A549 (cell line): ENCODE measurements around the gene LARGE1. TPM values are rescaled to one million over a fixed set of nuclear protein-coding genes. Genes with fewer than 3 reads are reported as not detected.

Source experiments
- ATAC-seq, 2 experiments: fragments of 200-7000 bp in 1 of 2; fragments of >200 bp in 1 of 2; cut with Nextera tagmentation in 1 of 2; cut with Tn5 transposase in 1 of 2; 3 replicates each; pipeline versions ENCODE4 v1.8.0 to v1.9.1; 2018 to 2020; ENCODE audit warnings: mild to moderate bottlenecking in 1 of 2, moderate library complexity in 1 of 2
- CTCF ChIA-PET: fragments of 300-600 bp; sonication (Branson Sonifier 250); formaldehyde crosslinking; extraction: SDS; loops from one replicate; lab custom pipeline; 2021; ENCODE audit warnings: antibody characterized with exemption, inconsistent platforms; lab: Yijun Ruan, JAX
- POLR2A ChIA-PET: fragments of 350-600 bp; formaldehyde crosslinking; extraction: SDS; loops from one replicate; lab custom pipeline; 2021; ENCODE audit warnings: antibody characterized with exemption, inconsistent platforms; lab: Yijun Ruan, JAX
- DNase-seq, 2 experiments: peaks; one replicate each; pipeline versions ENCODE4 v3.0.0 to v3.0.0-alpha.2; 2011 to 2016; ENCODE audit warnings: low read depth in 1 of 2, low spot score in 1 of 2
- FAIRE-seq: peaks from 2 replicates; lab custom pipeline; 2011; peaks lifted over from hg19 to GRCh38; lab: Jason Lieb, UNC
- H3K27ac ChIP-seq, 2 experiments: fragments of >200 bp; sonication (Bioruptor Twin); formaldehyde crosslinking; 3 replicates each; pipeline ENCODE4 v1.5.1; 2016 to 2017
- H3K4me1 ChIP-seq: fragments of >200 bp; sonication (Bioruptor Twin); formaldehyde crosslinking; 3 replicates; pipeline ENCODE4 v1.6.1; 2016
- H3K4me2 ChIP-seq: fragments of >200 bp; sonication (Bioruptor Twin); formaldehyde crosslinking; 3 replicates; pipeline ENCODE4 v1.6.1; 2016
- H3K4me3 ChIP-seq: fragments of >200 bp; sonication (Bioruptor Twin); formaldehyde crosslinking; 3 replicates; pipeline ENCODE4 v1.5.1; 2016
- H3K9me3 ChIP-seq: fragments of >200 bp; sonication (Bioruptor Twin); formaldehyde crosslinking; 3 replicates; pipeline ENCODE4 v1.6.1; 2016
- CBX2 ChIP-seq: fragments of 200-600 bp; sonication (generic); IDR thresholded peaks from 2 replicates; pipeline ENCODE4 v1.6.1; 2016; ENCODE audit warnings: low read depth, mild to moderate bottlenecking, borderline replicate concordance
- CBX8 ChIP-seq: fragments of 200-600 bp; sonication (generic); IDR thresholded peaks from 2 replicates; pipeline ENCODE4 v1.6.1; 2016
- CEBPB ChIP-seq, 2 experiments: fragments of >200 bp in 1 of 2; sonication (Bioruptor Twin) in 1 of 2; formaldehyde crosslinking in 1 of 2; IDR thresholded peaks; 2 replicates each; pipeline ENCODE4 v1.6.1; 2012 to 2016
- CHD2 ChIP-seq: fragments of 150-350 bp; IDR thresholded peaks from 2 replicates; pipeline ENCODE4 v1.6.1; 2014; ENCODE audit warnings: low read length; ENCODE audit not compliant: partially characterized antibody
- CHD4 ChIP-seq: fragments of 200-600 bp; sonication (generic); IDR thresholded peaks from 2 replicates; pipeline ENCODE4 v1.6.1; 2016; ENCODE audit warnings: antibody characterized with exemption, mild to moderate bottlenecking, borderline replicate concordance
- EHMT2 ChIP-seq: fragments of 200-600 bp; sonication (generic); IDR thresholded peaks from 2 replicates; pipeline ENCODE4 v1.6.1; 2016; ENCODE audit warnings: antibody characterized with exemption, low read depth, mild to moderate bottlenecking, moderate library complexity
- FOSB ChIP-seq: fragments of 250-450 bp; sonication (Bioruptor Pico); IDR thresholded peaks from 2 replicates; pipeline ENCODE4 v1.5.0; 2020; ENCODE audit warnings: mild to moderate bottlenecking, moderate library complexity
- FOSL2 ChIP-seq, 2 experiments: fragments of 450-650 bp in 1 of 2; fragments of >200 bp in 1 of 2; sonication (Bioruptor Twin) in 1 of 2; formaldehyde crosslinking; IDR thresholded peaks; 2 replicates each; pipeline versions ENCODE4 v1.5.0 to v1.6.1; 2016 to 2020; ENCODE audit warnings: mild to moderate bottlenecking in 1 of 2, moderate library complexity in 1 of 2
- FOXS1 ChIP-seq: fragments of 250-450 bp; sonication (Bioruptor Pico); IDR thresholded peaks from 2 replicates; pipeline ENCODE4 v1.5.0; 2020; ENCODE audit warnings: mild to moderate bottlenecking, moderate library complexity
- GATA3 ChIP-seq: IDR thresholded peaks from 2 replicates; pipeline ENCODE4 v1.6.1; 2012; ENCODE audit warnings: borderline replicate concordance
- HEYL ChIP-seq: fragments of 250-450 bp; sonication (Bioruptor Pico); IDR thresholded peaks from 2 replicates; pipeline ENCODE4 v1.8.0; 2021; ENCODE audit warnings: mild to moderate bottlenecking, moderate library complexity
- HOXB13 ChIP-seq: fragments of 250-450 bp; sonication (Bioruptor Pico); IDR thresholded peaks from 2 replicates; pipeline ENCODE4 v1.5.0; 2020; ENCODE audit warnings: low read depth, mild to moderate bottlenecking, moderate library complexity
- HOXB5 ChIP-seq: fragments of 250-450 bp; sonication (Bioruptor Pico); IDR thresholded peaks from 2 replicates; pipeline ENCODE4 v1.5.0; 2020; ENCODE audit warnings: mild to moderate bottlenecking, moderate library complexity
- RARB ChIP-seq: fragments of 250-450 bp; sonication (Bioruptor Pico); IDR thresholded peaks from 2 replicates; pipeline ENCODE4 v1.8.0; 2021; ENCODE audit warnings: mild to moderate bottlenecking, moderate library complexity
- SMC3 ChIP-seq: fragments of >200 bp; sonication (Bioruptor Twin); formaldehyde crosslinking; IDR thresholded peaks from 3 replicates; pipeline ENCODE4 v1.6.1; 2018; ENCODE audit warnings: inconsistent platforms
- SREBF2 ChIP-seq: fragments of 450-650 bp; IDR thresholded peaks from 2 replicates; pipeline ENCODE4 v1.6.1; 2014; ENCODE audit warnings: mild to moderate bottlenecking, moderate library complexity
- ZC3H11A ChIP-seq: fragments of 450-650 bp; IDR thresholded peaks from 2 replicates; pipeline ENCODE4 v1.6.1; 2014; ENCODE audit warnings: antibody characterized with exemption, mild to moderate bottlenecking
- ZFP36 ChIP-seq: fragments of 450-650 bp; IDR thresholded peaks from 2 replicates; pipeline ENCODE4 v1.6.1; 2014; ENCODE audit warnings: borderline replicate concordance; ENCODE audit not compliant: partially characterized antibody
- ZNF302 ChIP-seq: fragments of 250-450 bp; sonication (Bioruptor Pico); IDR thresholded peaks from 2 replicates; pipeline ENCODE4 v1.9.0; 2021; ENCODE audit warnings: inconsistent platforms, mild to moderate bottlenecking, moderate library complexity
- WGBS: methylation state at CpG from one replicate; pipeline ENCODE4 v1.1.6; 2017; ENCODE audit errors: missing lambda C conversion rate; 5-methylcytosine and 5-hydroxymethylcytosine counted together
- polyA plus RNA-seq, 4 experiments: library from polyadenylated mRNA; depleted of rRNA in 3 of 4; stranded (reverse); fragments of >200 nt; fragmentation: RNase III in 1 of 4; extraction: RNeasy Plus Mini Kit Qiagen cat#74134 plus additional on column Dnase treatment in 1 of 4; gene quantifications; 2 replicates in 3 of 4; 3 replicates in 1 of 4; pipeline ENCODE4 v1.2.3, GENCODE V29; 2011 to 2017
- TF ChIP-seq, protein P1 (sequence below): fragments of 450-650 bp; IDR thresholded peaks from 2 replicates; pipeline ENCODE4 v1.6.1; 2014; ENCODE audit warnings: antibody characterized with exemption
- TF ChIP-seq, protein P2 (sequence below): IDR thresholded peaks from 2 replicates; pipeline ENCODE4 v1.6.1; 2012; ENCODE audit warnings: low read depth, borderline replicate concordance
- TF ChIP-seq, protein P3 (sequence below): fragments of 150-350 bp; IDR thresholded peaks from 2 replicates; pipeline ENCODE4 v1.6.1; 2014; ENCODE audit warnings: low read depth, mild to moderate bottlenecking, low read length
- TF ChIP-seq, protein P4 (sequence below): fragments of 250-450 bp; sonication (Bioruptor Pico); IDR thresholded peaks from 2 replicates; pipeline ENCODE4 v1.5.0; 2020; ENCODE audit warnings: low read depth, mild to moderate bottlenecking, moderate library complexity
- TF ChIP-seq, protein P5 (sequence below): fragments of 250-450 bp; sonication (Bioruptor Pico); IDR thresholded peaks from 2 replicates; pipeline ENCODE4 v1.5.0; 2021; ENCODE audit warnings: mild to moderate bottlenecking, moderate library complexity, borderline replicate concordance
- TF ChIP-seq, protein P6 (sequence below): fragments of >200 bp; sonication (Bioruptor Twin); formaldehyde crosslinking; IDR thresholded peaks from 3 replicates; pipeline ENCODE4 v1.6.1; 2016

LARGE1 gene
- polyA plus RNA-seq, 2 of the 4 experiments (the other 2 are of a cell fraction), result 2.7 to 5.8 TPM

DNA sequence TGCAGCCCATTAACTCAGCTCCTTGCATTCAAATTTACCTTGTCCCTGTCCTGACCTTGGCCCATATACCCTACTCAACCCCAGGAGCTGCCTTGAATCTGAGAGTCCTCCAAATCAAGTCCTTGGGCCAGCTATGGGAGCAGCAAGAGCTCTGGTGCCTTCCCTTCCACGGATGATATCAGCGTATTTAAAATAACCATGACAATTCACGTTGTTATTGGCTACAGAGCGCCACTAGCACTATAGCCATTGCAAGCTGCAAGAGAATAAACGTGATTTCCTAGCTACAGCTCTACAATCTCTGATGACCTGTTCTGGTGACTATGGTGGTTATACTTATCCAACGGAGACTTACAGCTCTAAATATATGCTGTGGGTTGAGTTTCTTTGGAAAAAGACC lies 357.8 kb downstream of the LARGE1 start:
- POLR2A ChIA-PET, result no interaction called here

DNA sequence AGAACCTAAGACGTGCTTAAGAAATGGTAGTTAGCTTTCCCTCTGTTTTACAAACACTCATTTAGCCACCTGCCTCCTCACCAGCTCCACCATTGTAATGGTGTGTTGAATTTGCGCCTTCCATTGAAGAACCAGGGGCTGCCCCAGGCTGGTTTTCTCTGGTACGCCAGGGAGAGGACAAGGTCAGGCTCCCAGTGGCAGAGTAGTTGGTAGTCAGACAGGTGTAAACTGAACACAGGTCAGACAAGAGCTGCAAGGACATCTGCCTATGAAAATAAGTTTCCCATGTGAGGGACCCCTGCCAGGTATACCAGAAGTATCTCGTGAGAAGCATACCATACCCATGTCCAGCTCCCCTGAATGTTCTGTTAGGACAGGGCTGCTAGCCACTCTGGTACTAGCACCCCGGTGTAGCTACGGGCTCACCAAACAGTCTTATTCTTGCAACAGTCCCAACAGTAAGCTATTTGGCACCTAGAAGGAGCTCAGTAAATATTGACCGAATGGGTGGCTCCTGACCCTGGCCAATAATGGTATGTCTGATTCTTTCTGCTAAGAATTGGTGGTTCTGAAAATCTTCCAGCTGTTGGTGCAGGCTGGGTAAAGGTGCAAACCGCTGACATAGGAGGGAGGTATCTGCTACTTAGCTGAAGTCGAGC lies 359.0 kb downstream of the LARGE1 start:
- H3K4me3 ChIP-seq, result no peak overlapping the region
- DNase-seq (no peak), FAIRE-seq (no peak)
- TF ChIP-seq CHD2 (no peak), EHMT2 (no peak), HOXB5 (CRISPR knock-in tag) (no peak), SMC3 (no peak), FOXS1 (CRISPR knock-in tag) (no peak), ZC3H11A (no peak), CEBPB (IDR thresholded peaks at IDR 0.05) (no peak)
- TF ChIP-seq, protein P1, sequence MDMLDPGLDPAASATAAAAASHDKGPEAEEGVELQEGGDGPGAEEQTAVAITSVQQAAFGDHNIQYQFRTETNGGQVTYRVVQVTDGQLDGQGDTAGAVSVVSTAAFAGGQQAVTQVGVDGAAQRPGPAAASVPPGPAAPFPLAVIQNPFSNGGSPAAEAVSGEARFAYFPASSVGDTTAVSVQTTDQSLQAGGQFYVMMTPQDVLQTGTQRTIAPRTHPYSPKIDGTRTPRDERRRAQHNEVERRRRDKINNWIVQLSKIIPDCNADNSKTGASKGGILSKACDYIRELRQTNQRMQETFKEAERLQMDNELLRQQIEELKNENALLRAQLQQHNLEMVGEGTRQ, result no peak
- TF ChIP-seq, protein P2, sequence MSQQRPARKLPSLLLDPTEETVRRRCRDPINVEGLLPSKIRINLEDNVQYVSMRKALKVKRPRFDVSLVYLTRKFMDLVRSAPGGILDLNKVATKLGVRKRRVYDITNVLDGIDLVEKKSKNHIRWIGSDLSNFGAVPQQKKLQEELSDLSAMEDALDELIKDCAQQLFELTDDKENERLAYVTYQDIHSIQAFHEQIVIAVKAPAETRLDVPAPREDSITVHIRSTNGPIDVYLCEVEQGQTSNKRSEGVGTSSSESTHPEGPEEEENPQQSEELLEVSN, result no peak
- TF ChIP-seq, protein P3, sequence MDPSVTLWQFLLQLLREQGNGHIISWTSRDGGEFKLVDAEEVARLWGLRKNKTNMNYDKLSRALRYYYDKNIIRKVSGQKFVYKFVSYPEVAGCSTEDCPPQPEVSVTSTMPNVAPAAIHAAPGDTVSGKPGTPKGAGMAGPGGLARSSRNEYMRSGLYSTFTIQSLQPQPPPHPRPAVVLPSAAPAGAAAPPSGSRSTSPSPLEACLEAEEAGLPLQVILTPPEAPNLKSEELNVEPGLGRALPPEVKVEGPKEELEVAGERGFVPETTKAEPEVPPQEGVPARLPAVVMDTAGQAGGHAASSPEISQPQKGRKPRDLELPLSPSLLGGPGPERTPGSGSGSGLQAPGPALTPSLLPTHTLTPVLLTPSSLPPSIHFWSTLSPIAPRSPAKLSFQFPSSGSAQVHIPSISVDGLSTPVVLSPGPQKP, result no peak
- TF ChIP-seq, all 56 proteins: peak for 0
- H3K27ac ChIP-seq, result no peak overlapping the region
- no peaks in the 10 kb centered on the region for H3K9me3 ChIP-seq
- POLR2A ChIA-PET, result no interaction called here
- H3K4me2 ChIP-seq, result no peak overlapping the region
- CTCF ChIA-PET, result interaction anchor here (0.8 to 3.2 kb wide), 5 partner anchors 9 to 1463 kb away, joined by 3 to 10 read pairs (median 3); no protein-coding TSS in a partner anchor
- 84% methylated on average over 6 of the region's 9 CpGs for WGBS
- H3K4me1 ChIP-seq, result peaks cover 10% of the 10 kb centered on the region; the same call in 1 of the 3 replicates
- ATAC-seq, result no peak

More for the DNA sequence above, 357.8 kb downstream of the LARGE1 start:
- 85% methylated on average over 6 of the region's 6 CpGs for WGBS
- no peak for FAIRE-seq
- Histone ChIP-seq H3K4me1 (0 out of 3 replicates have a peak, but pooled peaks cover 6% of the 10 kb centered on the region), H3K4me3 (no peak overlapping the region), H3K9me3 (no peaks in the 10 kb centered on the region), H3K4me2 (no peak overlapping the region), H3K27ac (no peak overlapping the region)
- no peak for ATAC-seq
- CTCF ChIA-PET, result interaction anchor here (1.3 to 3.2 kb wide), 2 partner anchors 17 to 1462 kb away, joined by 3 to 10 read pairs; no protein-coding TSS in a partner anchor
- TF ChIP-seq, protein P4, sequence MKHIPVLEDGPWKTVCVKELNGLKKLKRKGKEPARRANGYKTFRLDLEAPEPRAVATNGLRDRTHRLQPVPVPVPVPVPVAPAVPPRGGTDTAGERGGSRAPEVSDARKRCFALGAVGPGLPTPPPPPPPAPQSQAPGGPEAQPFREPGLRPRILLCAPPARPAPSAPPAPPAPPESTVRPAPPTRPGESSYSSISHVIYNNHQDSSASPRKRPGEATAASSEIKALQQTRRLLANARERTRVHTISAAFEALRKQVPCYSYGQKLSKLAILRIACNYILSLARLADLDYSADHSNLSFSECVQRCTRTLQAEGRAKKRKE, result no peak
- TF ChIP-seq HOXB13, result no peak
- no peak for TF ChIP-seq GATA3
- no peak for TF ChIP-seq RARB (CRISPR knock-in tag)
- no peak for TF ChIP-seq FOSB (CRISPR knock-in tag)
- TF ChIP-seq SREBF2, result no peak
- TF ChIP-seq, protein P2, result no peak
- TF ChIP-seq, protein P5, sequence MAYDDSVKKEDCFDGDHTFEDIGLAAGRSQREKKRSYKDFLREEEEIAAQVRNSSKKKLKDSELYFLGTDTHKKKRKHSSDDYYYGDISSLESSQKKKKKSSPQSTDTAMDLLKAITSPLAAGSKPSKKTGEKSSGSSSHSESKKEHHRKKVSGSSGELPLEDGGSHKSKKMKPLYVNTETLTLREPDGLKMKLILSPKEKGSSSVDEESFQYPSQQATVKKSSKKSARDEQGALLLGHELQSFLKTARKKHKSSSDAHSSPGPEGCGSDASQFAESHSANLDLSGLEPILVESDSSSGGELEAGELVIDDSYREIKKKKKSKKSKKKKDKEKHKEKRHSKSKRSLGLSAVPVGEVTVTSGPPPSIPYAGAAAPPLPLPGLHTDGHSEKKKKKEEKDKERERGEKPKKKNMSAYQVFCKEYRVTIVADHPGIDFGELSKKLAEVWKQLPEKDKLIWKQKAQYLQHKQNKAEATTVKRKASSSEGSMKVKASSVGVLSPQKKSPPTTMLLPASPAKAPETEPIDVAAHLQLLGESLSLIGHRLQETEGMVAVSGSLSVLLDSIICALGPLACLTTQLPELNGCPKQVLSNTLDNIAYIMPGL (CRISPR knock-in tag), result no peak
- TF ChIP-seq EHMT2, result no peak
- no peak for TF ChIP-seq ZNF302 (CRISPR knock-in tag)
- TF ChIP-seq ZFP36, result no peak
- TF ChIP-seq CBX8, result no peak
- no peak for TF ChIP-seq FOSL2 (IDR thresholded peaks at IDR 0.05)
- no peak for TF ChIP-seq FOSL2 (CRISPR knock-in tag; IDR thresholded peaks at IDR 0.05)
- TF ChIP-seq, protein P6, sequence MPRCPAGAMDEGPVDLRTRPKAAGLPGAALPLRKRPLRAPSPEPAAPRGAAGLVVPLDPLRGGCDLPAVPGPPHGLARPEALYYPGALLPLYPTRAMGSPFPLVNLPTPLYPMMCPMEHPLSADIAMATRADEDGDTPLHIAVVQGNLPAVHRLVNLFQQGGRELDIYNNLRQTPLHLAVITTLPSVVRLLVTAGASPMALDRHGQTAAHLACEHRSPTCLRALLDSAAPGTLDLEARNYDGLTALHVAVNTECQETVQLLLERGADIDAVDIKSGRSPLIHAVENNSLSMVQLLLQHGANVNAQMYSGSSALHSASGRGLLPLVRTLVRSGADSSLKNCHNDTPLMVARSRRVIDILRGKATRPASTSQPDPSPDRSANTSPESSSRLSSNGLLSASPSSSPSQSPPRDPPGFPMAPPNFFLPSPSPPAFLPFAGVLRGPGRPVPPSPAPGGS, result no peak
- no peak for TF ChIP-seq FOXS1 (CRISPR knock-in tag)
- TF ChIP-seq HEYL (CRISPR knock-in tag), result no peak
- TF ChIP-seq, protein P3, result no peak
- no peak for TF ChIP-seq CHD4
- no peak for TF ChIP-seq CBX2
- no peak for DNase-seq
